Adrenal gland (tissue), 5 donors: ENCODE measurements around the gene SORCS3.

ENCODE experiments used
- CTCF ChIP-seq, 6 experiments: fragments of 450-650 bp in 4 of 6; fragments of 200-600 bp in 2 of 6; sonication (generic) in 1 of 6; IDR thresholded peaks; 1 replicate in 5 of 6; 2 replicates in 1 of 6; pipeline versions ENCODE4 v1.5.1 to v1.8.0; 2016 to 2021; ENCODE audit warnings: antibody characterized with exemption in 6 of 6, mild to moderate bottlenecking in 2 of 6, moderate library complexity in 1 of 6
- POLR2A ChIP-seq, 2 donors: fragments of 450-650 bp; IDR thresholded peaks; one replicate each; pipeline ENCODE4 v1.6.1; 2017; ENCODE audit warnings: antibody characterized with exemption in 2 of 2, mild to moderate bottlenecking in 2 of 2, moderate library complexity in 1 of 2
- donor health status: DM: no; HTN: no; CAD: no.

GRCh38 chr10:105195831-105196230, 554.7 kb downstream of the SORCS3 start:
- TF ChIP-seq CTCF (IDR thresholded peaks at IDR 0.05) (no peak), POLR2A (IDR thresholded peaks at IDR 0.05) (no peak)
